Keratinocyte (primary cell): ENCODE measurements around the gene PDE11A.

ENCODE experiments used
- EZH2 ChIP-seq: IDR thresholded peaks from one replicate; pipeline ENCODE4 v1.6.1; 2012; ENCODE audit warnings: inconsistent platforms, mild to moderate bottlenecking, low read length, moderate library complexity
- TF ChIP-seq, protein P1 (sequence below), 3 experiments: IDR thresholded peaks in 1 of 3; conservative IDR thresholded peaks in 1 of 3; optimal IDR thresholded peaks in 1 of 3; 2 replicates in 2 of 3; 3 replicates in 1 of 3; pipeline versions ENCODE3 to v1.5.1; 2011; ENCODE audit warnings: low read length in 3 of 3, mild to moderate bottlenecking in 3 of 3, moderate library complexity in 2 of 3, control low read depth in 1 of 3, inconsistent platforms in 1 of 3; ENCODE audit not compliant: insufficient read depth in 2 of 3; ENCODE audit errors: extremely low read depth in 1 of 3

DNA sequence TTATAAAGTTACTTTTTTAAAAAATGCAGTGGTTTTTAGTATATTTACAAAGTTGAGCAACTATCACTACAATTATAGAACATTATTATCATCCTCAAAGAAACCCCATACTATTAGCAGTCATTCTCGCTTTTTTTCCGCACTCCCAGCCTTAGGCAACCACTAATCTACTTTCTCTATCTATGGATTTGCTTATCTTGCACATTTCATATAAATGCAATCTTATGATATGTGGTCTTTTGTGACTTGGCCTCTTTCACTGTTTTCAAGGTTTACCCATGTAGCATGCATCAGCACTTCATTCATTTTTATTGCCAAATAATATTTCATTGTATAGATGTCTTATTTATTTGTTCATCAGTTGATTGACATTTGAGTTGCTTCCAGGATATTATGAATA lies 406.6 kb downstream of the PDE11A start:
- TF ChIP-seq, protein P1, sequence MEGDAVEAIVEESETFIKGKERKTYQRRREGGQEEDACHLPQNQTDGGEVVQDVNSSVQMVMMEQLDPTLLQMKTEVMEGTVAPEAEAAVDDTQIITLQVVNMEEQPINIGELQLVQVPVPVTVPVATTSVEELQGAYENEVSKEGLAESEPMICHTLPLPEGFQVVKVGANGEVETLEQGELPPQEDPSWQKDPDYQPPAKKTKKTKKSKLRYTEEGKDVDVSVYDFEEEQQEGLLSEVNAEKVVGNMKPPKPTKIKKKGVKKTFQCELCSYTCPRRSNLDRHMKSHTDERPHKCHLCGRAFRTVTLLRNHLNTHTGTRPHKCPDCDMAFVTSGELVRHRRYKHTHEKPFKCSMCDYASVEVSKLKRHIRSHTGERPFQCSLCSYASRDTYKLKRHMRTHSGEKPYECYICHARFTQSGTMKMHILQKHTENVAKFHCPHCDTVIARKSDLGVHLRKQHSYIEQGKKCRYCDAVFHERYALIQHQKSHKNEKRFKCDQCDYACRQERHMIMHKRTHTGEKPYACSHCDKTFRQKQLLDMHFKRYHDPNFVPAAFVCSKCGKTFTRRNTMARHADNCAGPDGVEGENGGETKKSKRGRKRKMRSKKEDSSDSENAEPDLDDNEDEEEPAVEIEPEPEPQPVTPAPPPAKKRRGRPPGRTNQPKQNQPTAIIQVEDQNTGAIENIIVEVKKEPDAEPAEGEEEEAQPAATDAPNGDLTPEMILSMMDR (optimal IDR thresholded peaks at IDR 0.05 in 1 of 3, IDR thresholded peaks at IDR 0.05 in 1 of 3, conservative IDR thresholded peaks at IDR 0.05 in 1 of 3; ENCODE audit: extremely low read depth in 1 of 3, insufficient read depth in 2 of 3, low read length in 3 of 3), result no peak
- TF ChIP-seq EZH2, result no peak
